Activated T-helper 17 cell treated with anti-CD3 and anti-CD28 coated beads, Interleukin-2, amount 50 U/mL, for 72 hours (primary cell): ENCODE results near the gene HMGB4. TPM values are rescaled to one million over a fixed set of nuclear protein-coding genes. Genes with fewer than 3 reads are reported as not detected.

Experiments used
- ATAC-seq: fragments of 150-1000 bp; cut with Tn5 transposase; replicated peaks from 2 replicates; pipeline ENCODE4 v1.10.0; 2021; ENCODE audit warnings: mild to moderate bottlenecking, moderate library complexity
- H3K27ac Mint-ChIP-seq: one replicate; pipeline ENCODE4 v1.8.0; 2022; ENCODE audit warnings: mixed read lengths
- H3K27me3 Mint-ChIP-seq: one replicate; pipeline ENCODE4 v1.8.0; 2022; ENCODE audit warnings: mixed read lengths
- H3K36me3 Mint-ChIP-seq: one replicate; pipeline ENCODE4 v1.8.0; 2022; ENCODE audit warnings: low read depth, mild to moderate bottlenecking, mixed read lengths
- H3K4me1 Mint-ChIP-seq: one replicate; pipeline ENCODE4 v1.8.0; 2022; ENCODE audit warnings: mixed read lengths
- H3K4me3 Mint-ChIP-seq: one replicate; pipeline ENCODE4 v1.8.0; 2022; ENCODE audit warnings: mild to moderate bottlenecking, mixed read lengths
- H3K9me3 Mint-ChIP-seq: one replicate; pipeline ENCODE4 v1.8.0; 2022; ENCODE audit warnings: mixed read lengths
- total RNA-seq, 2 donors: library from RNA; stranded (reverse); gene quantifications; one replicate each; pipeline ENCODE4 v1.2.3, GENCODE V29; 2022

The HMGB4 gene
- total RNA-seq, 2 donors from 2014 or later = not detected

GRCh38 chr1:33897092-33897725 lies 33.3 kb downstream of the HMGB4 start:
- Mint-ChIP-seq H3K4me1 (no peaks in the 10 kb centered on the region), H3K4me3 (no peak overlapping the region), H3K27me3 (peaks cover 15% of the 10 kb centered on the region), H3K27ac (no peak overlapping the region), H3K36me3 (no peaks in the 10 kb centered on the region), H3K9me3 (no peaks in the 10 kb centered on the region)
- no peak for ATAC-seq

- Mint-ChIP-seq H3K36me3 (no peaks in the 10 kb centered on the region), H3K4me1 (no peaks in the 10 kb centered on the region), H3K27ac (no peak overlapping the region), H3K4me3 (no peak overlapping the region), H3K27me3 (peaks cover 18% of the 10 kb centered on the region), H3K9me3 (no peaks in the 10 kb centered on the region)
- ATAC-seq = no peak
These were observed 34.5 kb downstream of the HMGB4 start for GRCh38 chr1:33898406-33898805.

DNA sequence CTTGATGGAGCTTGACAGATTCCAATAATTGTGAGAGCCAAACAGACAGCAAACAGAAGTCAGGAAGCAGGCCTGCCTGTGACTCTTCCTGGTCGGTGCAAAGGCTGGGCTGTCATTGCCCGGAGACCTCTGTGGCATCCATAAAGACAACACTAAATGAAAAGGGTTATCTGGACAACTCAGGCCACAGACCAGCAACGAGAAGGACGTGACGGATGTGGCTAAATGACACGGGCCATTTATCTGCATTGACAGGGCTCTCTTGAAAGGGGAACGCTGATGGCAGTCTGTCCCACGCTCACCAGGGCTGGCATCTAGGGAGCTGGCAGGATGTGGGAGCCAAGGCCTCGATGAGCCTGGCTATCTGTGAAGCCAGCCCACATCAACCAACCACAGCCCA lies 35.0 kb downstream of the HMGB4 start:
- Mint-ChIP-seq H3K36me3 (no peaks in the 10 kb centered on the region), H3K27me3 (peaks cover 22% of the 10 kb centered on the region), H3K4me1 (no peaks in the 10 kb centered on the region), H3K27ac (no peak overlapping the region), H3K4me3 (no peak overlapping the region), H3K9me3 (no peaks in the 10 kb centered on the region)
- no peak for ATAC-seq

- Mint-ChIP-seq H3K36me3 (no peaks in the 10 kb centered on the region), H3K4me3 (no peak overlapping the region), H3K27me3 (peaks cover 24% of the 10 kb centered on the region), H3K27ac (no peak overlapping the region), H3K9me3 (no peaks in the 10 kb centered on the region), H3K4me1 (no peaks in the 10 kb centered on the region)
- ATAC-seq = no peak
These were observed 35.9 kb downstream of the HMGB4 start for GRCh38 chr1:33899746-33900145.

GRCh38 chr1:33902486-33903209 lies 38.8 kb downstream of the HMGB4 start:
- H3K9me3 Mint-ChIP-seq = peaks cover 4% of the 10 kb centered on the region
- H3K4me1 Mint-ChIP-seq = no peaks in the 10 kb centered on the region
- no peaks in the 10 kb centered on the region for H3K36me3 Mint-ChIP-seq
- peaks cover 28% of the 10 kb centered on the region for H3K27me3 Mint-ChIP-seq
- H3K27ac Mint-ChIP-seq = no peak overlapping the region
- no peak for ATAC-seq
- no peak overlapping the region for H3K4me3 Mint-ChIP-seq

GRCh38 chr1:33903210-33903589 lies 39.3 kb downstream of the HMGB4 start:
- Mint-ChIP-seq H3K4me1 (no peaks in the 10 kb centered on the region), H3K27me3 (peaks cover 28% of the 10 kb centered on the region), H3K9me3 (peaks cover 4% of the 10 kb centered on the region), H3K36me3 (no peaks in the 10 kb centered on the region), H3K27ac (no peak overlapping the region), H3K4me3 (no peak overlapping the region)
- ATAC-seq = no peak

DNA sequence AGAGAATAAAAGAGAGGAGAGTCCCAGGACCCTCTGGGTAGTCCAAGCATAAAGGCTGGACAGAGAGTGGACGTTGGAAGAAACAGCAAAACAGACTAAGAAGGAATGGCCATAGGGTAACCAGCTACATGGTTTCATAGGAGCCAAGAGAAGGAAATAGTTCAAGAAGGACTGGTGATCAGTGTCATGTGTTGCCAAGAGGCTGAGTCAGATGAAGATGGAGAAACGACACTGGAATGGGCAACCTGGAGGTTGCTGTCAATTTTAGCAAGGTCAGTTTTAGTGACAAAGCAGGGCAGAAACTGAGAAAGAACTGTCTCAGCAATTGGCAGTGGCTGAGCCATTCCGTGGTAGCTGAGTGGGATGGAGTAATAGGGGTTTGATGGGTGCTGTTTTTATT lies 41.4 kb downstream of the HMGB4 start:
- H3K27me3 Mint-ChIP-seq = peaks cover 31% of the 10 kb centered on the region
- no peak for ATAC-seq
- no peak overlapping the region for H3K27ac Mint-ChIP-seq
- H3K9me3 Mint-ChIP-seq = peaks cover 4% of the 10 kb centered on the region
- H3K4me1 Mint-ChIP-seq = no peaks in the 10 kb centered on the region
- H3K36me3 Mint-ChIP-seq = no peaks in the 10 kb centered on the region
- H3K4me3 Mint-ChIP-seq = no peak overlapping the region

GRCh38 chr1:33906156-33906555 lies 42.3 kb downstream of the HMGB4 start:
- no peak overlapping the region for H3K4me3 Mint-ChIP-seq

DNA sequence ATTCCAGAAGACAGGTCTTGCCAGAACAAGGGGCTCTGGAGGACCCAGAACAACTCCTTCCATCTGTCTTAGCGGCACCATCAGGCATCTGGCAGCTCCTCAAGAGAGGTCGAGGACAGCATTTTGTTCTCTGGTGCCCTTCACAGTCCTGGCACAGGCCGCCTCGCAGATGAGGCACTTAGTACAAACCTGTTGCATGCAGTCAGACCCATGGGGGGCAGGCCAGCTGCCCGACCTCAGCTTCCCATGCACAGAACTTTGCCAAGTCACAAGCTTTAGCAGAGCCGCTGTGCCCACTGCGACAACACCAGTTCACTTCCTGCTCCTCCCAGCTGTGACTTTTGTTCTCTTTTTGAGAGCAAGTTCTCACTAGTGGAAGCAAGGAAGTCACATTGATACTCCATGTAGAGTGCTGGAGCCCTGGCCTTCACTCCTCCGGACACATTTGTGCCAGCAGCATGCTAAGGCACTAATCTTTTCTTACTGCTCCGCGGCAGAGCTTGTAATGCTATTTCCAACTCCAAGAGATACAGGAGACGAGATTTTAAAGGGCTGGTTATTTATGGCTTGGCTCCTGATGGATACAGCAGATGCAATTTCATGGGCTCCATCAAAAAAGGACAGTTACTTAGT lies 44.6 kb downstream of the HMGB4 start:
- H3K27ac Mint-ChIP-seq = no peak overlapping the region
- ATAC-seq = no peak
- no peaks in the 10 kb centered on the region for H3K36me3 Mint-ChIP-seq
- peaks cover 35% of the 10 kb centered on the region for H3K27me3 Mint-ChIP-seq
- H3K4me3 Mint-ChIP-seq = no peak overlapping the region
- no peaks in the 10 kb centered on the region for H3K4me1 Mint-ChIP-seq
- H3K9me3 Mint-ChIP-seq = peaks cover 4% of the 10 kb centered on the region

More at GRCh38 chr1:33906156-33906555, 42.3 kb downstream of the HMGB4 start:
- H3K4me1 Mint-ChIP-seq = no peaks in the 10 kb centered on the region
- peaks cover 4% of the 10 kb centered on the region for H3K9me3 Mint-ChIP-seq
- no peaks in the 10 kb centered on the region for H3K36me3 Mint-ChIP-seq
- H3K27me3 Mint-ChIP-seq = peaks cover 32% of the 10 kb centered on the region
- H3K27ac Mint-ChIP-seq = no peak overlapping the region
- ATAC-seq = no peak
